T-helper 1 cell treated with Interleukin-12 subunit alpha and Interleukin-12 subunit beta and Interleukin-4 antibody, amounts not matched to agents 30 μg/mL and 1 μg/mL, for 36 hours (primary cell): ENCODE results near the gene CAPN8.
"Not testable (repeated sequence)": the region's sequence is repeated elsewhere in the genome, so short reads cannot be mapped to it uniquely, and the experiment has no call there.

Experiments used
- H3K27ac Mint-ChIP-seq: one replicate; pipeline ENCODE4 v1.8.0; 2021; ENCODE audit warnings: mild to moderate bottlenecking, mixed read lengths
- H3K27me3 Mint-ChIP-seq: one replicate; pipeline ENCODE4 v1.8.0; 2021; ENCODE audit warnings: low read depth, mixed read lengths
- H3K36me3 Mint-ChIP-seq: one replicate; pipeline ENCODE4 v1.8.0; 2021; ENCODE audit warnings: low read depth, mixed read lengths
- H3K4me1 Mint-ChIP-seq: one replicate; pipeline ENCODE4 v1.8.0; 2021; ENCODE audit warnings: low read depth, mixed read lengths
- H3K4me3 Mint-ChIP-seq: one replicate; pipeline ENCODE4 v1.8.0; 2021; ENCODE audit warnings: mild to moderate bottlenecking, moderate library complexity, mixed read lengths
- H3K9me3 Mint-ChIP-seq: one replicate; pipeline ENCODE4 v1.8.0; 2021; ENCODE audit warnings: mixed read lengths

CAPN8 gene

GRCh38 chr1:223524930-223525451 is 140.5 kb downstream of the CAPN8 start:
- H3K4me3 Mint-ChIP-seq, result no peak overlapping the region

GRCh38 chr1:223521150-223521549 is 144.4 kb downstream of the CAPN8 start:
- H3K4me1 Mint-ChIP-seq, result peaks cover 10% of the 10 kb centered on the region
- H3K4me3 Mint-ChIP-seq, result no peak overlapping the region

More at GRCh38 chr1:223524930-223525451, 140.5 kb downstream of the CAPN8 start:
- Mint-ChIP-seq H3K27me3 (peaks cover 11% of the 10 kb centered on the region), H3K27ac (no peak overlapping the region), H3K4me1 (peaks cover 13% of the 10 kb centered on the region), H3K9me3 (no peaks in the 10 kb centered on the region), H3K36me3 (no peaks in the 10 kb centered on the region)

GRCh38 chr1:223520200-223520599 is 145.3 kb downstream of the CAPN8 start:
- Mint-ChIP-seq H3K9me3 (peaks cover 5% of the 10 kb centered on the region), H3K4me1 (peaks cover 10% of the 10 kb centered on the region), H3K27ac (no peak overlapping the region), H3K4me3 (no peak overlapping the region), H3K36me3 (no peaks in the 10 kb centered on the region), H3K27me3 (peaks cover 3% of the 10 kb centered on the region)

More at GRCh38 chr1:223521150-223521549, 144.4 kb downstream of the CAPN8 start:
- peaks cover 5% of the 10 kb centered on the region for H3K9me3 Mint-ChIP-seq
- no peak overlapping the region for H3K27ac Mint-ChIP-seq
- peaks cover 3% of the 10 kb centered on the region for H3K27me3 Mint-ChIP-seq
- no peaks in the 10 kb centered on the region for H3K36me3 Mint-ChIP-seq

GRCh38 chr1:223519116-223519515 is 146.4 kb downstream of the CAPN8 start:
- Mint-ChIP-seq H3K4me3 (no peak overlapping the region), H3K27me3 (peaks cover 3% of the 10 kb centered on the region), H3K36me3 (no peaks in the 10 kb centered on the region), H3K4me1 (peaks cover 18% of the 10 kb centered on the region), H3K27ac (no peak overlapping the region), H3K9me3 (peaks cover 5% of the 10 kb centered on the region)

GRCh38 chr1:223518553-223518952 is 146.9 kb downstream of the CAPN8 start:
- not testable (repeated sequence) for H3K27me3 Mint-ChIP-seq, H3K36me3 Mint-ChIP-seq, H3K27ac Mint-ChIP-seq, H3K4me3 Mint-ChIP-seq, H3K9me3 Mint-ChIP-seq
- peaks cover 20% of the 10 kb centered on the region for H3K4me1 Mint-ChIP-seq

- Mint-ChIP-seq H3K36me3 (no peaks in the 10 kb centered on the region), H3K9me3 (peaks cover 12% of the 10 kb centered on the region), H3K27me3 (peaks cover 3% of the 10 kb centered on the region), H3K27ac (peak overlapping the region; percentile 67), H3K4me1 (peaks cover 20% of the 10 kb centered on the region), H3K4me3 (peak overlapping the region; percentile 48)
Measured at GRCh38 chr1:223515926-223516325, 149.6 kb downstream of the CAPN8 start.

- no peaks in the 10 kb centered on the region for H3K36me3 Mint-ChIP-seq
- H3K4me3 Mint-ChIP-seq, result peak overlapping the region; percentile 1
- H3K27me3 Mint-ChIP-seq, result peaks cover 3% of the 10 kb centered on the region
- H3K9me3 Mint-ChIP-seq, result peaks cover 17% of the 10 kb centered on the region
- peak overlapping the region; percentile 67 for H3K27ac Mint-ChIP-seq
- H3K4me1 Mint-ChIP-seq, result peaks cover 20% of the 10 kb centered on the region
Measured at GRCh38 chr1:223515421-223515820, 150.1 kb downstream of the CAPN8 start.

- H3K36me3 Mint-ChIP-seq, result no peaks in the 10 kb centered on the region
- H3K27ac Mint-ChIP-seq, result peak overlapping the region; percentile 67
- peaks cover 20% of the 10 kb centered on the region for H3K4me1 Mint-ChIP-seq
Measured at GRCh38 chr1:223514644-223515043, 150.9 kb downstream of the CAPN8 start.

GRCh38 chr1:223513309-223513708 is 152.2 kb downstream of the CAPN8 start:
- Mint-ChIP-seq H3K36me3 (no peaks in the 10 kb centered on the region), H3K9me3 (peaks cover 16% of the 10 kb centered on the region), H3K4me1 (peaks cover 20% of the 10 kb centered on the region), H3K27me3 (no peaks in the 10 kb centered on the region), H3K27ac (no peak overlapping the region), H3K4me3 (no peak overlapping the region)

More at GRCh38 chr1:223514644-223515043, 150.9 kb downstream of the CAPN8 start:
- Mint-ChIP-seq H3K27me3 (peaks cover 3% of the 10 kb centered on the region), H3K9me3 (peaks cover 18% of the 10 kb centered on the region), H3K4me3 (peak overlapping the region; percentile 7)

- H3K4me1 Mint-ChIP-seq, result peaks cover 20% of the 10 kb centered on the region
- H3K9me3 Mint-ChIP-seq, result peaks cover 16% of the 10 kb centered on the region
- no peaks in the 10 kb centered on the region for H3K36me3 Mint-ChIP-seq
- H3K27me3 Mint-ChIP-seq, result no peaks in the 10 kb centered on the region
- H3K4me3 Mint-ChIP-seq, result no peak overlapping the region
- H3K27ac Mint-ChIP-seq, result no peak overlapping the region
Measured at GRCh38 chr1:223512057-223512456, 153.4 kb downstream of the CAPN8 start.

- peaks cover 2% of the 10 kb centered on the region for H3K4me1 Mint-ChIP-seq
- H3K9me3 Mint-ChIP-seq, result peaks cover 16% of the 10 kb centered on the region
- H3K27me3 Mint-ChIP-seq, result no peaks in the 10 kb centered on the region
- H3K27ac Mint-ChIP-seq, result no peak overlapping the region
- H3K36me3 Mint-ChIP-seq, result no peaks in the 10 kb centered on the region
- H3K4me3 Mint-ChIP-seq, result no peak overlapping the region
Measured at GRCh38 chr1:223508796-223509195, 156.7 kb downstream of the CAPN8 start.

- no peaks in the 10 kb centered on the region for H3K36me3 Mint-ChIP-seq
- no peaks in the 10 kb centered on the region for H3K27me3 Mint-ChIP-seq
- H3K9me3 Mint-ChIP-seq, result no peaks in the 10 kb centered on the region
- no peak overlapping the region for H3K27ac Mint-ChIP-seq
- H3K4me3 Mint-ChIP-seq, result no peak overlapping the region
- no peaks in the 10 kb centered on the region for H3K4me1 Mint-ChIP-seq
Measured at GRCh38 chr1:223504741-223505140, 160.8 kb downstream of the CAPN8 start.

GRCh38 chr1:223503348-223503747 is 162.2 kb downstream of the CAPN8 start:
- no peaks in the 10 kb centered on the region for H3K4me1 Mint-ChIP-seq
- H3K36me3 Mint-ChIP-seq, result no peaks in the 10 kb centered on the region
- no peaks in the 10 kb centered on the region for H3K9me3 Mint-ChIP-seq
- H3K27me3 Mint-ChIP-seq, result no peaks in the 10 kb centered on the region
- H3K4me3 Mint-ChIP-seq, result no peak overlapping the region
- no peak overlapping the region for H3K27ac Mint-ChIP-seq

- H3K27me3 Mint-ChIP-seq, result no peaks in the 10 kb centered on the region
- H3K9me3 Mint-ChIP-seq, result no peaks in the 10 kb centered on the region
- no peaks in the 10 kb centered on the region for H3K36me3 Mint-ChIP-seq
- H3K4me1 Mint-ChIP-seq, result no peaks in the 10 kb centered on the region
- no peak overlapping the region for H3K27ac Mint-ChIP-seq
- no peak overlapping the region for H3K4me3 Mint-ChIP-seq
Measured at GRCh38 chr1:223500560-223501425, 164.7 kb downstream of the CAPN8 start.

- Mint-ChIP-seq H3K9me3 (no peaks in the 10 kb centered on the region), H3K27me3 (no peaks in the 10 kb centered on the region), H3K36me3 (no peaks in the 10 kb centered on the region), H3K4me1 (no peaks in the 10 kb centered on the region), H3K27ac (no peak overlapping the region), H3K4me3 (no peak overlapping the region)
Measured at GRCh38 chr1:223496883-223497282, 168.6 kb downstream of the CAPN8 start.
